ENCODE results near the gene FASTKD2.

- TF ChIP-seq CTCF (IDR thresholded peaks at IDR 0.05; ENCODE audit: low read length) (no peak), EZH2 (IDR thresholded peaks at IDR 0.05; ENCODE audit: borderline replicate concordance, low read length) (no peak)
Measured at GRCh38 chr2:206739271-206739670, 26.1 kb upstream of the FASTKD2 start.

Measured in OCI-LY1 (cell line).